Measurements from ENCODE around the gene LRRC71.
A peak's percentile ranks its signal among the peaks of the same experiment; 100 is the strongest.
"Not testable (repeated sequence)": the region's sequence is repeated elsewhere in the genome, so short reads cannot be mapped to it uniquely, and the experiment has no call there.

LRRC71 gene

GRCh38 chr1:156905651-156906050, 14.8 kb upstream of the LRRC71 start:
- DNase-seq (ENCODE audit: low read depth, low spot score): no peak

GRCh38 chr1:156906206-156906906, 14.1 kb upstream of the LRRC71 start:
- no peak for DNase-seq (ENCODE audit: low read depth, low spot score)

GRCh38 chr1:156908541-156908940, 11.9 kb upstream of the LRRC71 start:
- DNase-seq (ENCODE audit: low read depth, low spot score): no peak

GRCh38 chr1:156908955-156909354, 11.5 kb upstream of the LRRC71 start:
- no peak for DNase-seq (ENCODE audit: low read depth, low spot score)

- no peak for DNase-seq (ENCODE audit: low read depth, low spot score)
Measured at GRCh38 chr1:156909671-156910070, 10.8 kb upstream of the LRRC71 start.

- DNase-seq (ENCODE audit: low read depth, low spot score): no peak
Measured at GRCh38 chr1:156910309-156910782, 10.1 kb upstream of the LRRC71 start.

- no peak for DNase-seq (ENCODE audit: low read depth, low spot score)
Measured at GRCh38 chr1:156911577-156912298, 8.7 kb upstream of the LRRC71 start.

- DNase-seq (ENCODE audit: low read depth, low spot score): no peak
Measured at GRCh38 chr1:156912310-156912709, 8.1 kb upstream of the LRRC71 start.

GRCh38 chr1:156912861-156913808, 7.3 kb upstream of the LRRC71 start:
- no peak for DNase-seq (ENCODE audit: low read depth, low spot score)

- DNase-seq (ENCODE audit: low read depth, low spot score): no peak
Measured at GRCh38 chr1:156913809-156914387, 6.5 kb upstream of the LRRC71 start.

GRCh38 chr1:156914440-156914856, 6.0 kb upstream of the LRRC71 start:
- DNase-seq (ENCODE audit: low read depth, low spot score): no peak

- DNase-seq (ENCODE audit: low read depth, low spot score): no peak
Measured at GRCh38 chr1:156921053-156921529, 659 bp downstream of the LRRC71 start.

- no peak for DNase-seq (ENCODE audit: low read depth, low spot score)
Measured at GRCh38 chr1:156922986-156923669, 2.7 kb downstream of the LRRC71 start.

- DNase-seq (ENCODE audit: low read depth, low spot score): no peak
Measured at GRCh38 chr1:156923670-156924477, 3.4 kb downstream of the LRRC71 start.

- DNase-seq (ENCODE audit: low read depth, low spot score): no peak
Measured at GRCh38 chr1:156924478-156925153, 4.2 kb downstream of the LRRC71 start.

- no peak for DNase-seq (ENCODE audit: low read depth, low spot score)
Measured at GRCh38 chr1:156925154-156926010, 5.0 kb downstream of the LRRC71 start.

- DNase-seq (ENCODE audit: low read depth, low spot score): peak; percentile 37
Measured at GRCh38 chr1:156926175-156926574, 5.7 kb downstream of the LRRC71 start.

GRCh38 chr1:156926695-156927094, 6.3 kb downstream of the LRRC71 start:
- not testable (repeated sequence) for DNase-seq (ENCODE audit: low read depth, low spot score)

All from smooth muscle cell of the brain vasculature (primary cell).